Left ventricle myocardium inferior (tissue), 1 donor: ENCODE data around the gene RCAN2. TPM values are rescaled to one million over a fixed set of nuclear protein-coding genes. Genes with fewer than 3 reads are reported as not detected.

ENCODE experiments used
- DNase-seq: peaks from one replicate; pipeline ENCODE4 v3.0.0-alpha.2; 2020
- H3K27ac ChIP-seq: fragments of 200-600 bp; replicated peaks from 2 replicates; pipeline ENCODE4 v1.8.0; 2021
- H3K27me3 ChIP-seq: fragments of 200-600 bp; 2 replicates; pipeline ENCODE4 v1.8.0; 2021; ENCODE audit warnings: low read depth
- H3K36me3 ChIP-seq: fragments of 200-600 bp; 2 replicates; pipeline ENCODE4 v1.8.0; 2021
- H3K4me1 ChIP-seq: fragments of 200-600 bp; 2 replicates; pipeline ENCODE4 v1.8.0; 2021
- H3K4me3 ChIP-seq: fragments of 200-600 bp; 2 replicates; pipeline ENCODE4 v1.8.0; 2021; ENCODE audit warnings: mild to moderate bottlenecking, moderate library complexity
- H3K9me3 ChIP-seq: fragments of 200-600 bp; replicated peaks from 2 replicates; pipeline ENCODE4 v1.8.0; 2021
- CTCF ChIP-seq: fragments of 200-600 bp; IDR thresholded peaks from 2 replicates; pipeline ENCODE4 v1.8.0; 2021; ENCODE audit warnings: antibody characterized with exemption, mild to moderate bottlenecking, borderline replicate concordance
- intact Hi-C: fragments of 100-400 bp; cut with micrococcal nuclease; formaldehyde crosslinking; loops from one replicate; pipeline ENCODE4 v1.11.0; 2022
- total RNA-seq: library from RNA; stranded (reverse); fragmentation: NEBNext Ultra II Directional; extraction: Animal tissue kit (Norgen Biotek cat#: 25700); gene quantifications from one replicate; pipeline ENCODE4 v1.2.1, GENCODE V29; 2021
- donor health status: DM: no; HTN: yes; CAD: no; lungs with severe emphysema.

Gene RCAN2
- total RNA-seq, 1 donor from 2014 or later, result 312 TPM

DNA sequence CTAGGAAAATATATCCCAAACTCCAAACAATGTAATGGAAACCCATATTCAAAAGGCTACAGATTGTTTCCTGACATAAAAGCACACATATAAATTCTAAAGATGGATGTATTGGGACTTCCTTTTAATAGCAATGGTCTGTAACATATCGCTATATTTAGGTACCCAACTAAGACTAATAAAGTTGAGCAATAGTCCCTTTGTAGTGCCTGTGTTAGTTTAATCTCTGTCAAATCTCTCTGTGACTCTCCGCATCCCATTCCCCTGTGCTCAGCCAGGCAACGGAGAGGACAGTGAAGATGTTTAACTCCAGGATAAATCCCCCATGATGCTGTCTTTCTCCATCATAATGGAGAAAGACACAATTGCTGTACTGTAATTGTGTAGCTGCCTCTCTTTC, 19.0 kb downstream of the RCAN2 start:
- H3K4me1 ChIP-seq, result peaks cover 90% of the 10 kb centered on the region
- intact Hi-C loops, result no loop called here
- H3K36me3 ChIP-seq, result no peaks in the 10 kb centered on the region
- no peak overlapping the region for H3K27ac ChIP-seq
- no peak overlapping the region for H3K4me3 ChIP-seq
- no peak for DNase-seq
- H3K9me3 ChIP-seq, result no peaks in the 10 kb centered on the region
- TF ChIP-seq CTCF, result no peak
- no peaks in the 10 kb centered on the region for H3K27me3 ChIP-seq

- intact Hi-C loops, result no loop called here
- Histone ChIP-seq H3K4me3 (no peak overlapping the region), H3K4me1 (peaks cover 100% of the 10 kb centered on the region), H3K27me3 (no peaks in the 10 kb centered on the region), H3K27ac (peak overlapping the region; percentile 53), H3K9me3 (no peaks in the 10 kb centered on the region), H3K36me3 (no peaks in the 10 kb centered on the region)
- no peak for DNase-seq
- TF ChIP-seq CTCF, result no peak
Observed at GRCh38 chr6:46469021-46469420, 22.2 kb downstream of the RCAN2 start.

- H3K9me3 ChIP-seq, result no peaks in the 10 kb centered on the region
- H3K27ac ChIP-seq, result peak overlapping the region; percentile 53
- TF ChIP-seq CTCF, result no peak
- peaks cover 100% of the 10 kb centered on the region for H3K4me1 ChIP-seq
- intact Hi-C loops, result no loop called here
- no peak overlapping the region for H3K4me3 ChIP-seq
- DNase-seq, result no peak
- H3K36me3 ChIP-seq, result no peaks in the 10 kb centered on the region
- H3K27me3 ChIP-seq, result no peaks in the 10 kb centered on the region
Observed at GRCh38 chr6:46468403-46469010, 22.7 kb downstream of the RCAN2 start.

DNA sequence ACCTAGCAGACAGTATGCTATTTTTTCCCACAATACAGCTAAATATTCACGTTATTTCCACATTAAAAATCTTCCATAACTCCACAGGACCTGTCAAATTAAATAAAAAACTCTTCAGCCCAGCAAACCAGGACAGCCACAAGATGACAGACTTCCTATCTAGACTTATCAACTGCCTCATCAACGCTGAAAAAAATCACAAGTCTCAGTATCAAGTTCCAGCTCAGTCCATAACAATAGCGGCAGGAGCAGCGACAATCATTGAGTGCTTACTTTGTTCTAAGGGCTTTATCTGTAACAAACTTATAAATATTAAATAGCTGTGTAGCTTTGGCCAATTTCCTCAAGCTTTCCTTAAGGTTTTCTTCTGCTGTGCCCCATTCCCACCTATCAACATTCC, 24.7 kb downstream of the RCAN2 start:
- intact Hi-C loops, result no loop called here
- no peak for DNase-seq
- no peak overlapping the region for H3K4me3 ChIP-seq
- H3K27ac ChIP-seq, result peak overlapping the region; percentile 34
- TF ChIP-seq CTCF, result no peak
- H3K27me3 ChIP-seq, result no peaks in the 10 kb centered on the region
- peaks cover 89% of the 10 kb centered on the region for H3K4me1 ChIP-seq
- no peaks in the 10 kb centered on the region for H3K36me3 ChIP-seq
- H3K9me3 ChIP-seq, result no peaks in the 10 kb centered on the region

- intact Hi-C loops, result no loop called here
- Histone ChIP-seq H3K4me3 (no peak overlapping the region), H3K4me1 (peaks cover 78% of the 10 kb centered on the region), H3K27me3 (no peaks in the 10 kb centered on the region), H3K9me3 (no peaks in the 10 kb centered on the region), H3K27ac (peak overlapping the region; percentile 34), H3K36me3 (no peaks in the 10 kb centered on the region)
- no peak for TF ChIP-seq CTCF
- no peak for DNase-seq
Observed at GRCh38 chr6:46465294-46466165, 25.7 kb downstream of the RCAN2 start.
